ENCODE data around the gene PLEKHO2.

The PLEKHO2 gene

GRCh38 chr15:64892847-64893403 is 51.2 kb downstream of the PLEKHO2 start:
- DNase-seq (ENCODE audit: low read depth in 2 of 2), result no peak

DNA sequence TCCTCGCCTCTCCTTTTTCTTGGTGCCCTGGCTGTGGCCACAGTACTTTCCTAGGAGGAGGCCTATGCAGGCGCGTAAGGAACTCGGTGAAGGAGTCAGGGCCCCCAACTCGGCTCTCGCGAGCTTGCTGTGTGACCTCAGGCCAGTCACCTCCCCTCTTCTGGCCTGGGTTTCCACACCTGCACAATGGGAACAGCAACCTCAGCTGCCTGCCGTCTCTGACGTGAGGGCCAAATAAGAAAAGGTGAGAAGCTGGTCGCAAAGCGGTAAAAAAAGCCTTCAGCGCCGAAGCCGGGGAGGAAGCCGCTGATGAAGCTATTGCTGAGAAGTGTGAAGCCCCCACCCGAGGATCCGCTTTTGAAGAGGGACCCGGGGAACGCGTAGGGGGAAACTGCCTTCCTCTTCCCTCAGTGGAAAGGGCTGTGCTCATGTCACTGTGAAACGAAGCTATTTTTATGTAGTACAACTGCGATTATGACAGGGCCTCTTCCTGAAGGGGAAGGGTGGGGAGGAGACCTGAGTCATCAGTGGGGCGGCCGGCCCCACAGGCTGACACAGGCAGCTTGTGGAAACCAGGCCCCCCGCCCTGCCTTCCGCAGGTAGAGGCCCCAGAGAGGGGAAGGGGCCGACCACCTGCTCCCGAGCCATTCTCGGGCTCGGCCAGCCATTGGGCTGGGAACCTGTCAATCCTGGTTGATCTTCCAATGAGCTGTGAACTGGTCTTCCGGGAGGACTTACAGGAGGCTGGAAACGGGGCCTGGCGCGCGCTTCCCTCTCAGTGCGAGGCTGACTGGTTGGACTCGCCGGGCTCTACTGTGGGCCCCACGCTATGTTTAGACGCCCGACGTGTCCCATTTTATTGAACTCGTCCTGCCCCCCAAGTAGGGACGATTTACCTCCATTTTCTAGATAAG is 52.0 kb downstream of the PLEKHO2 start:
- peak; percentile 85 to 89 for DNase-seq (ENCODE audit: low read depth in 2 of 2)

GRCh38 chr15:64894395-64895056 is 52.8 kb downstream of the PLEKHO2 start:
- DNase-seq (ENCODE audit: low read depth in 2 of 2), result peak; percentile 53 to 57

DNA sequence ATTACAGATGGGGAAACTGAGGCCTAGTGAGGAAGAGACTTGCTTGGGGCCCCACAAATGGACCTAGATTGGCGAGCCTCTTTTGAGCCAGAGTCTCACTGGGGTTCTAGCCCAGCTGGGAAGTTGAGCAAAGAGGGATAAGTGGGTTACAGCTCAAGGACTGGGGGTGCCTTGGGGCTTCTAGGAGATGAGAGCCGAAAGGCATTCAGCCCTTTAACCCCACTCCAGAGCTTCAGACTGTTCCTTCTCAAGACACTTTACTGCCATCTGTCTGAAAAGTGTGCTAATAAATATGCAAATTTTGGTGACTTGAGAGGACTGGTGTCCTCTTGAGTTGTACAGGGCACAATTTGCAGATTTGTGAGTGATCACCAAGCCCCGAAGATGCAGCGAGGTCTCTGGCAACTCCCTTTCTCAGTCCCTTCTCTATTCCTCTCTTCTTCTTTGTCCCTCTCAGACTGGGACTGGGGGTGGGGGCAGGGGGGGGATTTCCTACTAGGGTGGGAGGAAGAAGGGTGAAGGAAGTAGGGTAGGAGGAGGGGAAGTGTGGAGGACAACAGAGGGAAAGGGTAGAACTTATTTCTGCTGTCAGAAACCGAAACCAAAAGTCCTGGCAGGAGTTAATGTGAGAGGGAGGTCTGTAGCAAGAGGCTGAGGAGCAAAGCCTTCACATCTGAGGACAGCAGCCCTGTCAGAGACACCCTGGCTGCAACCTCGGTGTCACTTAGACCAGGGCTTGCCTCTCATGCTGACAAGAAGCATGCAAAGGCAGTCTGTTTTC is 53.8 kb downstream of the PLEKHO2 start:
- DNase-seq (ENCODE audit: low read depth in 2 of 2), result no peak

DNA sequence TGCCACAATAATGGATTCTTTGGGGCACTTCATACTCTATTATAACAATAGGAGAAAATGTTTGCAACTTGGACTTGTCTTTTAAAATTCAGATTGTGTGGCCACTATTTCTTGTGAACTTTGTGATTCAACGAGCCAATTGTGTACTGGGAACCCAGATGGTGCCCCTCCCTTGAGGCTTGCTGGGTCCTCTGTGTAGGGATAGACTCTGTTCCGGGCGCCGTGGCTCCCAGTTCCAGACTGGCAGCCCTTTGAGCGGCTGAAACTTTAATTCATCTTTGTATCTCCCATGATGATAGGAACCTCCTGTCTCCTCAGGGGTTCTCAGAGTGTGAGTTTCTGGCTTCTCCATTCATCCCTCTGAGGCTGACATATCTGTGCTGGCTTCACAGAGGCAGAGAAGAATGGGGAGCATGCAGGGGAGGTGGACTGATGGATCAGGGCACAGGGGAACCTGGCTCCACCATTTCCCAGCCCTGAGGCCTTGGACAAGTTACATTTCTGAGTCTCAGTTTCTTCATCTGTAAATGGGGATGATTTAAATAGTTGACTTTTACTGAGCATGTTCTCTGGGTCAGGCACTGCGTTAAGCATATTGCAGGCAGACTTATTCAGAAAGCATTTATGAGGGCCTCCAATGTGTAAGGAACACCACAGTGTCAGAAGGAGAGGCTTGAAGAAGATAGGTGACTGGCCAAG is 54.8 kb downstream of the PLEKHO2 start:
- DNase-seq (ENCODE audit: low read depth in 2 of 2), result no peak

GRCh38 chr15:64897345-64897985 is 55.8 kb downstream of the PLEKHO2 start:
- no peak for DNase-seq (ENCODE audit: low read depth in 2 of 2)

- no peak for DNase-seq (ENCODE audit: low read depth in 2 of 2)
These were observed 56.7 kb downstream of the PLEKHO2 start for GRCh38 chr15:64898406-64898805.

DNA sequence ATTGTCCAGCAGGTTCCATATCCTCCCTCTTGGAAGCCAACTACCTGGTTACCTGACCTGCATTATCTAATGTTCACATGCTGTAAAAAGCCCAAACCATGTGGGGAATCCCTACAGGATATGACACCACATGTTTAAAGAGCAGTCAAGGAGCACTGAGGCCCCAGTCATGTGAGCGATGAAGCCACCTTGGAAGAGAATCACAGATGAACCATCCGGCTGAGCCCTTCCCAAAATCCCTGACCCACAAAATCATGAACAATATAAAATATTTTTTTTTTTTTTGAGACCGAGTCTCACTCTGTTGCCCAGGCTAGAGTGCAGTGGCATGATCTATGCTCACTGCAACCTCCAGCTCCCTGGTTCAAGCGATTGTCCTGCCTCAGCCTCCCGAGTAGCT is 59.4 kb downstream of the PLEKHO2 start:
- no peak for DNase-seq (ENCODE audit: low read depth in 2 of 2)

DNA sequence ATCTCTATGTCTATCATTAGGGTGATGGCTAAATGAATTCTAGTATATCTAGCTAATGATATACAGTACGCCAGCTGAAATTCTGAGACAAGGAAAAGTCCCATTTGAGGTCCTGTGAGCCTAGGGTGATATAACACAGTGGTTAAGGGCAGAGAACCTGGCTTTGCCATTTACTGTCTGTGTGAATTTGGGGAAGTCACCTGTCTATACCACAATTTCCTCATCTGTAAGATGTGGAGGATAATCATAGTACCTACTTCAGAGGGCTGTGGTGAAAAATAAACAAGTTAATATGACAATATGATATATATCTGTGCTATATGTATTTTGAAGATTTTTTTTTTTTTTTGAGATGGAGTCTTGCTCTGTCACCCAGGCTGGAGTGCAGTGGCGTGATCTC is 60.2 kb downstream of the PLEKHO2 start:
- no peak for DNase-seq (ENCODE audit: low read depth in 2 of 2)

GRCh38 chr15:64902863-64903262 is 61.1 kb downstream of the PLEKHO2 start:
- no peak for DNase-seq (ENCODE audit: low read depth in 2 of 2)

- no peak for DNase-seq (ENCODE audit: low read depth in 2 of 2)
These were observed 61.7 kb downstream of the PLEKHO2 start for GRCh38 chr15:64903326-64903950.

DNA sequence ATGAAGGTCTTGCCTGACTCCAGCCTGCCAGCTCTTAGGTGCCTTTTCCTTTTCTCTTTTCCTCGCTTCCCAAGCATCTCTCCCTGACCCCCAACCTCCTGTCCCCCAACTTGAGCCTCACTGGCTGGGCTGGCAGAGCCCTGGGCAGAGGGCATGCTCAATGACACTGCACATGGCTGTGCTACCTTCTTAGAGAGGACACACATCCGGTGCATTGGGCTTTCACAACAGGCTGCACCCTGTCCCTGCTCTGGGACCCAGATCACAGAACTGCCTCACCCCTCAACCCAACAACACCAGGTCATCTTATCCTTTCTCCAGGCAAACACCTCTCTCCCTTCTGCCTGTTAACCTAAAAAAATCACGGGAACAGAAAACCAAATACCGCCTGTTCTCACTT is 62.5 kb downstream of the PLEKHO2 start:
- no peak for DNase-seq (ENCODE audit: low read depth in 2 of 2)

DNA sequence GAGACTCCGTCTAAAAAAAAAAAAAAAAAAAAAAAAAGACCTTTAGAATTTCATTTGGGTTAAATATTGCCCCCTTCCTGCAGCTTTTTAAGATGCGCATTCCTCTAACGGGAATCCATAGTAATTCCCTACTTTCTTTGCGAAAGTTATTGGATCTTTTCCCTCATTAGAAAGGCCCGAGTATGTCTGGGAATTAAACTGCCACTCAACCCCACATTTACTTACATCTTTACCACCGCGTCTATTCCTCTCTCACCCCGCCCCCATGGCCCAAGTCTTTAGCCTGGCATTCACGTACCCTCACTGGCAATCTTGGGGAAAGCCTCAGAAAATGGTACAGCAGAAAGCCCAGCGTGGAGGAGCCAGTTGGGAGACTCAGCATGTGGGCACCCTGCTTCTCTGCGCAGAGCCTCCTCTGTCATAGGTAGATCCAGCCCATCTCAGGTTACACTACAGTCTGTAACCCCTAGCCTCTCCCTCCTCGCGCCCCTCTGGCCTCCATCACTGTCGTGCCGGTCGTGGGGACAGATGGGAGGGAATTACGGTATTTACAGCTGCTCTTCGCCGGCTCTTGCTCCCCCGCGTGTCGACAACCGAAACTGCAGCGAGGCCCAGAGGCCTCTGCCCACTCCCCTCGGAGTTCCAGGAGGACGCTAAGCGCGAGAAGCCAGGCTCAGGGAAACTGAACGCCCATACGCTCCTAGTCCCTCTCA is 63.6 kb downstream of the PLEKHO2 start:
- DNase-seq (ENCODE audit: low read depth in 2 of 2), result peak in 1 of 2 donors; percentile 62

GRCh38 chr15:64905941-64906340 is 64.2 kb downstream of the PLEKHO2 start:
- no peak for DNase-seq (ENCODE audit: low read depth in 2 of 2)

- DNase-seq (ENCODE audit: low read depth in 2 of 2), result no peak
These were observed 64.7 kb downstream of the PLEKHO2 start for GRCh38 chr15:64906402-64906801.

- no peak for DNase-seq (ENCODE audit: low read depth in 2 of 2)
These were observed 66.3 kb downstream of the PLEKHO2 start for GRCh38 chr15:64907991-64908390.

DNA sequence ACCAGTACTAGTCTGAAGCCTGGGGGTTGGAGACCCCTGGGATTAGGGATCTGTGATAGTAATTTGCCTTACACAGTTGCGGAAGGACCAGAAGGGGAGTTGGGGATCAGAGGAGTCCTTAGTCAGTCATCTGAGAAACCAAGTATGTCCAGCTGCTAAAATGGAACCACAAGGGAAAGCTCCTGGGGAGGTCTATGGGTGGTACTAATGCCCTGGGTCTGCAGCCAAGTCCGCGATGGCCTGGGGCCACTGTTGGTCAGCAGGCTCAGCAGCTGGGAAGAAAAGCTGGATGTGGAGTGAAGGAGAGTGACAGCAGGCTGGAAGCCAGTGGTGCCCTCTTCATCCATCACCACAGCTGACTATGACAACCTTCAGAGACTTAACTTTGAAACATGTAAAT is 67.8 kb downstream of the PLEKHO2 start:
- DNase-seq (ENCODE audit: low read depth in 2 of 2), result no peak

DNA sequence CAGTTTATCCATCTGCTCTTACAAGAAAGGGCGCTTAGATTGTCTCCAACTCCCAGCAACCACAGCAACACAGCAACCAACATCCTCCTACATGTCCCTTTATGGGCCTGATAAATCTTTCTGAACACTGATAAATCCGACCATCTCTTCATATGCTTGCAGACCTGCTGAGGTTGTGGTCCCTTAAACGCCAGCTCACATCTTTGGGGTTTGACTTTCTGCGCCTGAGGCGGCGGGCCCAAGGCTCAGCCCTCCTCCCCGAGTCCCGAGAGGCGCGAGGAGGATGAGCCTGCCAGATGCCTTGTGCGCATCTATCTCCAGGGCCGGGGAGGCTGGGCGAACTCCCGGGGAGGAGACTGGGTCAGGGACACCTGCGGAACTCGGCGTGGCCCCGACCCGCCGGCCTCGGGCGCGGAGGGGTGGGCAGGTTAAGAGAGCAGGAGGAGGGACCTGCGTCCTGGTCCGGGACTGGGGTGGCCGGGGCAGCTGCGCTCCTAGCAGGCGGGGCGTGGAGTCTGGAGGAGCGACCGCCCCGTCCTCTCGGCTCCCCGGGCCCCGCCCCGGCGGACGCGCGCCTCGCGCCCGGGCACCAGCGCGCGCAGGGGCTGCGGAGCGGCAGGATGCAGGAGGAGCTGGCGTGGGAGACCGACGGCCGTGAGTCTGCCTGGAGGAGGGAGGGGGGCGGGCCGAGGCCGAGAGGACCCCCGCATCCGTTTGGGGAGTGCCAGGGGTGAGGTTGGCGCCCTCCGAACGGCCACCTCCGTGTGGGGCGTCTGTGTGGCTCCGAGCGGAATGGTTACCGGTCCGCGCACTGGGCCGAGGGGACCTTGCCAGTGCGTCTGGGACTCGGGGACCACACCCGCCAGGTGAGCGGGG is 69.8 kb downstream of the PLEKHO2 start, which contains the start of gene ANKDD1A:
Gene ANKDD1A (plus strand): TSS at position 592 of the 876 bp plus-strand sequence. CDS start 29 bp downstream, at position 621.
- no peak for DNase-seq (ENCODE audit: low read depth in 2 of 2)

All from stimulated activated CD8-positive, alpha-beta memory T cell treated with anti-CD3 and anti-CD28 coated beads, Interleukin-7, amount 100 ng/mL, for 1 hour (primary cell).